Transverse colon (tissue), 4 donors: ENCODE results near the gene GPR61. TPM values are rescaled to one million over a fixed set of nuclear protein-coding genes. Genes with fewer than 3 reads are reported as not detected.

Source experiments
- DNase-seq: peaks from one replicate; pipeline ENCODE4 v3.0.0-alpha.2; 2019
- H3K27ac ChIP-seq, 4 donors: fragments of 200-600 bp; sonication (generic); 2 replicates each; pipeline ENCODE4 v1.5.1; 2016 to 2018; ENCODE audit warnings: inconsistent platforms in 4 of 4
- H3K27me3 ChIP-seq: fragments of 200-600 bp; sonication (generic); 2 replicates; pipeline ENCODE4 v1.5.1; 2017; ENCODE audit warnings: inconsistent platforms
- H3K36me3 ChIP-seq, 4 donors: fragments of 200-600 bp; sonication (generic); 2 replicates each; pipeline ENCODE4 v1.5.1; 2017 to 2019; ENCODE audit warnings: inconsistent platforms in 4 of 4
- H3K4me1 ChIP-seq, 4 donors: fragments of 200-600 bp; sonication (generic); 2 replicates each; pipeline ENCODE4 v1.5.1; 2017 to 2020; ENCODE audit warnings: inconsistent platforms in 4 of 4
- H3K4me3 ChIP-seq, 4 donors: fragments of 200-600 bp; sonication (generic); 1 replicate in 1 of 4; 2 replicates in 3 of 4; pipeline versions ENCODE4 v1.5.1 to v1.6.1; 2017 to 2019; ENCODE audit warnings: inconsistent platforms in 4 of 4
- H3K9me3 ChIP-seq, 2 donors: fragments of 200-600 bp; sonication (generic); 2 replicates each; pipeline ENCODE4 v1.5.1; 2017 to 2019; ENCODE audit warnings: inconsistent platforms in 2 of 2
- CTCF ChIP-seq, 5 experiments: fragments of 200-600 bp in 3 of 5; fragments of 450-650 bp in 2 of 5; sonication (generic) in 3 of 5; IDR thresholded peaks; 1 replicate in 2 of 5; 2 replicates in 3 of 5; pipeline ENCODE4 v1.5.1; 2016 to 2017; ENCODE audit warnings: antibody characterized with exemption in 5 of 5, inconsistent platforms in 3 of 5, mild to moderate bottlenecking in 2 of 5, moderate library complexity in 1 of 5
- EP300 ChIP-seq: sonication (generic); formaldehyde crosslinking; IDR thresholded peaks from one replicate; pipeline ENCODE4 v1.6.1; 2017; ENCODE audit warnings: antibody characterized with exemption, low read depth
- POLR2A ChIP-seq: fragments of 450-650 bp; IDR thresholded peaks from one replicate; pipeline ENCODE4 v1.6.1; 2016; ENCODE audit warnings: antibody characterized with exemption, mild to moderate bottlenecking, moderate library complexity
- POLR2AphosphoS5 ChIP-seq, 3 donors: sonication (generic); formaldehyde crosslinking; IDR thresholded peaks; one replicate each; pipeline ENCODE4 v1.6.1; 2016; ENCODE audit warnings: antibody characterized with exemption in 3 of 3
- WGBS, 2 donors: methylation state at CpG; one replicate each; pipeline ENCODE4 v1.1.5; 2018; ENCODE audit warnings: low coverage in 1 of 2; 5-methylcytosine and 5-hydroxymethylcytosine counted together
- in situ Hi-C, 4 donors: fragments of 200-750 bp; cut with MboI; loops; one replicate each; pipeline versions ENCODE4 v1.15.0 to v1.15.1; 2017; ENCODE audit warnings: low sequenced_read_pairs in 3 of 4, low pct_ligation_motif_present in 1 of 4, low pct_unique_long_range_greater_than_20kb in 1 of 4
- intact Hi-C: fragments of 100-400 bp; cut with DNase I; formaldehyde crosslinking; loops from one replicate; pipeline ENCODE4 v1.15.1; 2023; ENCODE audit warnings: low total_unique reads
- total RNA-seq, 4 donors: library from RNA; depleted of rRNA; stranded (reverse); fragments of >200 nt; gene quantifications; one replicate each; pipeline ENCODE4 v1.1.0, GENCODE V29; 2016

The GPR61 gene
- total RNA-seq, 4 donors from 2014 or later, result not detected

- Histone ChIP-seq H3K27ac (no peak overlapping the region), H3K4me1 (peaks cover 0 to 10% (median 0%) of the 10 kb centered on the region in 4 donors), H3K4me3 (no peak overlapping the region), H3K9me3 (no peaks in the 10 kb centered on the region), H3K36me3 (no peaks in the 10 kb centered on the region), H3K27me3 (peaks cover 6% of the 10 kb centered on the region)
- in situ Hi-C loops, result no loop called here
- TF ChIP-seq EP300 (no peak), POLR2A (no peak), CTCF (IDR thresholded peaks at IDR 0.05) (no peak), POLR2AphosphoS5 (IDR thresholded peaks at IDR 0.05) (no peak)
- no peak for DNase-seq
- 77 to 81% methylated on average over 5 of the region's 5 CpGs for WGBS, 2 donors
- intact Hi-C loops, result no loop called here
Measured at GRCh38 chr1:109517337-109517736, 22.3 kb upstream of the GPR61 start.

- TF ChIP-seq POLR2A, result no peak
- TF ChIP-seq CTCF (IDR thresholded peaks at IDR 0.05), result no peak
- TF ChIP-seq POLR2AphosphoS5 (IDR thresholded peaks at IDR 0.05), result no peak
- no peak for TF ChIP-seq EP300
- DNase-seq, result no peak
- H3K9me3 ChIP-seq, result no peaks in the 10 kb centered on the region
- no peaks in the 10 kb centered on the region for H3K36me3 ChIP-seq
- in situ Hi-C loops (no loop called here), intact Hi-C loops (no loop called here)
- H3K27ac ChIP-seq, result no peak overlapping the region
- peaks cover 0 to 5% (median 0%) of the 10 kb centered on the region in 4 donors for H3K4me1 ChIP-seq
- WGBS, 2 donors, result 76 to 79% methylated on average over 9 to 14 of the region's 14 CpGs
- no peak overlapping the region for H3K4me3 ChIP-seq
- peaks cover 6% of the 10 kb centered on the region for H3K27me3 ChIP-seq
Measured at GRCh38 chr1:109521002-109521951, 18.4 kb upstream of the GPR61 start.

GRCh38 chr1:109522026-109522425, 17.6 kb upstream of the GPR61 start:
- intact Hi-C loops, result no loop called here
- H3K27ac ChIP-seq, result no peak overlapping the region
- no peaks in the 10 kb centered on the region for H3K36me3 ChIP-seq
- H3K9me3 ChIP-seq, result no peaks in the 10 kb centered on the region
- no peak for DNase-seq
- TF ChIP-seq POLR2A, result no peak
- no peak for TF ChIP-seq POLR2AphosphoS5 (IDR thresholded peaks at IDR 0.05)
- no peak for TF ChIP-seq EP300
- no peak for TF ChIP-seq CTCF (IDR thresholded peaks at IDR 0.05)
- H3K4me1 ChIP-seq, result no peaks in the 10 kb centered on the region
- H3K27me3 ChIP-seq, result peaks cover 6% of the 10 kb centered on the region
- WGBS, 2 donors, result 79 to 92% methylated on average over 6 to 7 of the region's 7 CpGs
- in situ Hi-C loops, result no loop called here
- H3K4me3 ChIP-seq, result no peak overlapping the region

DNA sequence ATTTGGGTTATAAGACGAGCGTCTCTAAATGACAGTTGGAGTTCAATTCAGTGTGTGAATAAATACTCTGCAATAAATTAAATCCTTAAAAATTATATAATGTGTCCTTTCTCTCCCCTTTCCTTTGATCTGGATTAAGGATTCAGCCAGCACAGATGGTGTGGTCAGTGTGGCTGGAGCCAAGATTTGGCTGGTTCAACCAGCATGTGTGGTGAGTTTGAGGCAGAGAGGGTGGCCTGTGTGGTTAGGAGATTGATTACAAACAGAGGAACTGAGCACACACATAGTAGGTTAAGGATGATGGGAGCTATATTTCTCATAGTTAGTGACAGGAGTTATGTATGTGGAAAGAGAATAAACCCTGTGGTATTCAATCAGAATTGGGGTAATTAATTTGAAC, 16.0 kb upstream of the GPR61 start:
- WGBS, 2 donors, result 85 to 96% methylated on average over 2 of the region's 2 CpGs
- intact Hi-C loops, result no loop called here

More for the DNA sequence above, 16.0 kb upstream of the GPR61 start:
- no peak overlapping the region for H3K27ac ChIP-seq
- H3K4me1 ChIP-seq, result no peaks in the 10 kb centered on the region
- DNase-seq, result no peak
- no peaks in the 10 kb centered on the region for H3K36me3 ChIP-seq
- TF ChIP-seq EP300, result no peak
- no peak for TF ChIP-seq CTCF (IDR thresholded peaks at IDR 0.05)
- TF ChIP-seq POLR2A, result no peak
- no peak for TF ChIP-seq POLR2AphosphoS5 (IDR thresholded peaks at IDR 0.05)
- H3K4me3 ChIP-seq, result no peak overlapping the region
- peaks cover 6% of the 10 kb centered on the region for H3K27me3 ChIP-seq
- in situ Hi-C loops, result no loop called here
- no peaks in the 10 kb centered on the region for H3K9me3 ChIP-seq
